K562 (cell line): ENCODE data around the gene FCHO1. TPM values are rescaled to one million over a fixed set of nuclear protein-coding genes. Genes with fewer than 3 reads are reported as not detected.

Experiments
- BCL6 ChIP-seq: fragments of 250-450 bp; sonication (Bioruptor Pico); IDR thresholded peaks from 2 replicates; pipeline ENCODE4 v1.4.0; 2020
- DPF2 ChIP-seq: fragments of 450-650 bp; IDR thresholded peaks from 2 replicates; pipeline ENCODE4 v1.6.1; 2016
- EP400 ChIP-seq: fragments of 450-650 bp; IDR thresholded peaks from 2 replicates; pipeline ENCODE4 v1.6.1; 2017; ENCODE audit warnings: antibody characterized with exemption, mild to moderate bottlenecking, moderate library complexity
- HNRNPLL ChIP-seq: fragments of 200-400 bp; formaldehyde crosslinking; IDR thresholded peaks from 2 replicates; pipeline ENCODE4 v1.6.1; 2017; ENCODE audit warnings: low read length, low read depth, mild to moderate bottlenecking; ENCODE audit not compliant: poor library complexity, severe bottlenecking
- KAT2B ChIP-seq: IDR thresholded peaks from one replicate; pipeline ENCODE4 v1.6.1; 2012; ENCODE audit warnings: low read depth, mild to moderate bottlenecking, control low read depth, inconsistent platforms, low read length, moderate library complexity
- KDM2B ChIP-seq: fragments of 250-450 bp; sonication (Bioruptor Pico); IDR thresholded peaks from 2 replicates; pipeline ENCODE4 v1.8.0; 2021; ENCODE audit warnings: mild to moderate bottlenecking, moderate library complexity
- MYC ChIP-seq, 2 experiments: fragments of 250-450 bp in 1 of 2; sonication (Bioruptor Pico) in 1 of 2; IDR thresholded peaks; 2 replicates each; pipeline versions ENCODE4 v1.5.1 to v1.6.1; 2012 to 2021; ENCODE audit warnings: low read depth in 2 of 2, borderline replicate concordance in 1 of 2, improper control_type of control experiment in 1 of 2, low read length in 1 of 2, mild to moderate bottlenecking in 1 of 2, moderate library complexity in 1 of 2
- NFRKB ChIP-seq: fragments of 450-650 bp; IDR thresholded peaks from 2 replicates; pipeline ENCODE4 v1.6.1; 2016; ENCODE audit warnings: low read depth
- RAD51 ChIP-seq: fragments of 450-650 bp; IDR thresholded peaks from 2 replicates; pipeline ENCODE4 v1.7.1; 2016; ENCODE audit warnings: low read depth, mild to moderate bottlenecking, borderline replicate concordance
- RBM17 ChIP-seq: fragments of 200-400 bp; formaldehyde crosslinking; IDR thresholded peaks from 2 replicates; pipeline ENCODE4 v1.6.1; 2017; ENCODE audit warnings: low read depth, mild to moderate bottlenecking, low read length, borderline replicate concordance
- RBM22 ChIP-seq: fragments of 200-400 bp; formaldehyde crosslinking; IDR thresholded peaks from 2 replicates; pipeline ENCODE4 v1.6.1; 2018; ENCODE audit warnings: low read length, low read depth; ENCODE audit not compliant: poor library complexity, severe bottlenecking
- RFX7 ChIP-seq: fragments of 250-450 bp; sonication (Bioruptor Pico); IDR thresholded peaks from 2 replicates; pipeline ENCODE4 v1.5.1; 2021; ENCODE audit warnings: mild to moderate bottlenecking
- ZC3H8 ChIP-seq: fragments of 450-650 bp; IDR thresholded peaks from 2 replicates; pipeline ENCODE4 v1.6.1; 2017
- polyA plus RNA-seq, 8 experiments: library from polyadenylated mRNA; depleted of rRNA in 4 of 8; stranded (reverse) in 5 of 8; unstranded in 3 of 8; fragments of >200 nt; fragmentation: Nextera tagmentation in 2 of 8; fragmentation: Illumina TruSeq in 1 of 8; extraction: Ambion mirVana in 2 of 8; extraction: Trizol in 1 of 8; gene quantifications; 2 replicates each; pipeline versions ENCODE4 v1.2.1 to v1.2.3, GENCODE V29; 2011 to 2014; ENCODE audit warnings: inconsistent platforms in 1 of 8, missing spikeins in 1 of 8
- total RNA-seq, 7 experiments: library from RNA; depleted of rRNA in 6 of 7; stranded (reverse); fragments of >200 nt in 6 of 7; fragmentation: Illumina TruSeq in 2 of 7; extraction: Trizol in 2 of 7; gene quantifications; 2 replicates each; pipeline versions ENCODE4 v1.2.1 to v1.2.3, GENCODE V29; 2011 to 2021; ENCODE audit warnings: low replicate concordance in 1 of 7
- TF ChIP-seq, protein P1 (sequence below), 3 experiments: fragments of 200-800 bp in 1 of 3; fragments of 250-450 bp in 1 of 3; fragments of 450-650 bp in 1 of 3; sonication (Bioruptor Pico) in 1 of 3; sonication (Bioruptor generic) in 1 of 3; formaldehyde crosslinking in 1 of 3; IDR thresholded peaks; 2 replicates each; pipeline versions ENCODE4 v1.6.1 to v1.8.0; 2016 to 2022; ENCODE audit warnings: mild to moderate bottlenecking in 2 of 3, missing genetic modification characterization in 2 of 3, missing compliant biosample characterization in 1 of 3, moderate library complexity in 1 of 3
- TF ChIP-seq, protein P2 (sequence below): fragments of 450-650 bp; IDR thresholded peaks from 2 replicates; pipeline ENCODE4 v1.6.1; 2016
- TF ChIP-seq, protein P3 (sequence below): fragments of 250-450 bp; sonication (Bioruptor Pico); IDR thresholded peaks from 2 replicates; pipeline ENCODE4 v1.8.0; 2022; ENCODE audit warnings: moderate library complexity, mild to moderate bottlenecking, inconsistent platforms
- TF ChIP-seq, protein P4 (sequence below): fragments of 450-650 bp; IDR thresholded peaks from 2 replicates; pipeline ENCODE4 v1.6.1; 2017; ENCODE audit warnings: mild to moderate bottlenecking, moderate library complexity

FCHO1 gene
- total and polyA plus RNA-seq, 9 of the 15 experiments (the other 6 are each of a cell fraction or from before 2014, with no cell fraction given), result 0.21 to 58.9 (median 18.3) TPM

DNA sequence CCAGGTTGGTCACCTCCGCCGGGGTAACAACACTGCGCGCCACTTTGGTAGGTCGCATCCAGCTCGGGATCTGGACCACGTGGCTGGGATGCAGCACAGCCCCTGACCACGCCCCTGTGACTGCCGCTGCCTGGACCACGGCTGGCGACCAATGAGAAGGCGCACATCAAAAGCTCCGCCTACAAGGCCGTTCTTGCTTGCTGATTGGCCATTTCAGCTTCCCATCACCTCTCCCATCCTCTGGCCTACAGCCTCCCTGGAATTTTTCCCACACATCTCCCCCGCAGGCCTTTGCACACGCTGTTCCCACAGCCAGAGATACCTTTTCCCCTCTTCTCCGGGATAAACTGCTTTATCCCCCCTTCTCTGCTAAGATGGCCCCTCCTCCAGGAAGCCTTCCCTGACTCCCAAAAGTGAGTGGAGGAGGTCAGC lies 44.5 kb upstream of the FCHO1 start (continued):
- peak; percentile 77 for TF ChIP-seq MYC (IDR thresholded peaks at IDR 0.05; ENCODE audit: low read depth, low read length)
- TF ChIP-seq MYC (CRISPR knock-in tag; IDR thresholded peaks at IDR 0.05; ENCODE audit: borderline replicate concordance, low read depth), result no peak
- TF ChIP-seq RAD51, result peak; percentile 80
- TF ChIP-seq HNRNPLL, result no peak
- TF ChIP-seq NFRKB, result no peak
- TF ChIP-seq DPF2, result no peak
- no peak for TF ChIP-seq ZC3H8
- TF ChIP-seq KDM2B (CRISPR knock-in tag), result no peak
- no peak for TF ChIP-seq RFX7
- TF ChIP-seq KAT2B, result no peak
- TF ChIP-seq EP400, result no peak
- TF ChIP-seq, protein P1, sequence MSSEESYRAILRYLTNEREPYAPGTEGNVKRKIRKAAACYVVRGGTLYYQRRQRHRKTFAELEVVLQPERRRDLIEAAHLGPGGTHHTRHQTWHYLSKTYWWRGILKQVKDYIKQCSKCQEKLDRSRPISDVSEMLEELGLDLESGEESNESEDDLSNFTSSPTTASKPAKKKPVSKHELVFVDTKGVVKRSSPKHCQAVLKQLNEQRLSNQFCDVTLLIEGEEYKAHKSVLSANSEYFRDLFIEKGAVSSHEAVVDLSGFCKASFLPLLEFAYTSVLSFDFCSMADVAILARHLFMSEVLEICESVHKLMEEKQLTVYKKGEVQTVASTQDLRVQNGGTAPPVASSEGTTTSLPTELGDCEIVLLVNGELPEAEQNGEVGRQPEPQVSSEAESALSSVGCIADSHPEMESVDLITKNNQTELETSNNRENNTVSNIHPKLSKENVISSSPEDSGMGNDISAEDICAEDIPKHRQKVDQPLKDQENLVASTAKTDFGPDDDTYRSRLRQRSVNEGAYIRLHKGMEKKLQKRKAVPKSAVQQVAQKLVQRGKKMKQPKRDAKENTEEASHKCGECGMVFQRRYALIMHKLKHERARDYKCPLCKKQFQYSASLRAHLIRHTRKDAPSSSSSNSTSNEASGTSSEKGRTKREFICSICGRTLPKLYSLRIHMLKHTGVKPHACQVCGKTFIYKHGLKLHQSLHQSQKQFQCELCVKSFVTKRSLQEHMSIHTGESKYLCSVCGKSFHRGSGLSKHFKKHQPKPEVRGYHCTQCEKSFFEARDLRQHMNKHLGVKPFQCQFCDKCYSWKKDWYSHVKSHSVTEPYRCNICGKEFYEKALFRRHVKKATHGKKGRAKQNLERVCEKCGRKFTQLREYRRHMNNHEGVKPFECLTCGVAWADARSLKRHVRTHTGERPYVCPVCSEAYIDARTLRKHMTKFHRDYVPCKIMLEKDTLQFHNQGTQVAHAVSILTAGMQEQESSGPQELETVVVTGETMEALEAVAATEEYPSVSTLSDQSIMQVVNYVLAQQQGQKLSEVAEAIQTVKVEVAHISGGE (CRISPR knock-in tag; IDR thresholded peaks at IDR 0.05), result no peak
- no peak for TF ChIP-seq BCL6 (CRISPR knock-in tag)
- TF ChIP-seq, protein P2, sequence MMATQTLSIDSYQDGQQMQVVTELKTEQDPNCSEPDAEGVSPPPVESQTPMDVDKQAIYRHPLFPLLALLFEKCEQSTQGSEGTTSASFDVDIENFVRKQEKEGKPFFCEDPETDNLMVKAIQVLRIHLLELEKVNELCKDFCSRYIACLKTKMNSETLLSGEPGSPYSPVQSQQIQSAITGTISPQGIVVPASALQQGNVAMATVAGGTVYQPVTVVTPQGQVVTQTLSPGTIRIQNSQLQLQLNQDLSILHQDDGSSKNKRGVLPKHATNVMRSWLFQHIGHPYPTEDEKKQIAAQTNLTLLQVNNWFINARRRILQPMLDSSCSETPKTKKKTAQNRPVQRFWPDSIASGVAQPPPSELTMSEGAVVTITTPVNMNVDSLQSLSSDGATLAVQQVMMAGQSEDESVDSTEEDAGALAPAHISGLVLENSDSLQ, result peak; percentile 91
- TF ChIP-seq, protein P3, sequence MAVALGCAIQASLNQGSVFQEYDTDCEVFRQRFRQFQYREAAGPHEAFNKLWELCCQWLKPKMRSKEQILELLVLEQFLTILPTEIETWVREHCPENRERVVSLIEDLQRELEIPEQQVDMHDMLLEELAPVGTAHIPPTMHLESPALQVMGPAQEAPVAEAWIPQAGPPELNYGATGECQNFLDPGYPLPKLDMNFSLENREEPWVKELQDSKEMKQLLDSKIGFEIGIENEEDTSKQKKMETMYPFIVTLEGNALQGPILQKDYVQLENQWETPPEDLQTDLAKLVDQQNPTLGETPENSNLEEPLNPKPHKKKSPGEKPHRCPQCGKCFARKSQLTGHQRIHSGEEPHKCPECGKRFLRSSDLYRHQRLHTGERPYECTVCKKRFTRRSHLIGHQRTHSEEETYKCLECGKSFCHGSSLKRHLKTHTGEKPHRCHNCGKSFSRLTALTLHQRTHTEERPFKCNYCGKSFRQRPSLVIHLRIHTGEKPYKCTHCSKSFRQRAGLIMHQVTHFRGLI (CRISPR knock-in tag), result no peak
- TF ChIP-seq RBM17, result no peak
- TF ChIP-seq, protein P4, sequence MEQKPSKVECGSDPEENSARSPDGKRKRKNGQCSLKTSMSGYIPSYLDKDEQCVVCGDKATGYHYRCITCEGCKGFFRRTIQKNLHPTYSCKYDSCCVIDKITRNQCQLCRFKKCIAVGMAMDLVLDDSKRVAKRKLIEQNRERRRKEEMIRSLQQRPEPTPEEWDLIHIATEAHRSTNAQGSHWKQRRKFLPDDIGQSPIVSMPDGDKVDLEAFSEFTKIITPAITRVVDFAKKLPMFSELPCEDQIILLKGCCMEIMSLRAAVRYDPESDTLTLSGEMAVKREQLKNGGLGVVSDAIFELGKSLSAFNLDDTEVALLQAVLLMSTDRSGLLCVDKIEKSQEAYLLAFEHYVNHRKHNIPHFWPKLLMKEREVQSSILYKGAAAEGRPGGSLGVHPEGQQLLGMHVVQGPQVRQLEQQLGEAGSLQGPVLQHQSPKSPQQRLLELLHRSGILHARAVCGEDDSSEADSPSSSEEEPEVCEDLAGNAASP, result no peak
- TF ChIP-seq RBM22, result no peak
